Neural progenitor cell (in vitro differentiated cells): ENCODE measurements around the gene HS2ST1. TPM values are rescaled to one million over a fixed set of nuclear protein-coding genes. Genes with fewer than 3 reads are reported as not detected.

Experiments
- DNase-seq: peaks from one replicate; pipeline ENCODE4 v3.0.0-alpha.2; 2016; ENCODE audit warnings: low spot score
- H2AFZ ChIP-seq: fragments of 200-600 bp; sonication (generic); replicated peaks from 2 replicates; pipeline ENCODE4 v1.6.1; 2016; ENCODE audit warnings: antibody characterized with exemption
- H3F3A ChIP-seq: fragments of 200-600 bp; sonication (generic); 2 replicates; pipeline ENCODE4 v1.6.1; 2016; ENCODE audit warnings: antibody characterized with exemption, low read depth
- H3K27ac ChIP-seq: fragments of 200-600 bp; sonication (generic); 2 replicates; pipeline ENCODE4 v1.5.1; 2016; ENCODE audit warnings: mild to moderate bottlenecking
- H3K27me3 ChIP-seq: fragments of 200-600 bp; sonication (generic); 2 replicates; pipeline ENCODE4 v1.6.1; 2016; ENCODE audit warnings: mild to moderate bottlenecking, moderate library complexity
- H3K36me3 ChIP-seq: fragments of 200-600 bp; sonication (generic); 2 replicates; pipeline ENCODE4 v1.5.1; 2016
- H3K4me1 ChIP-seq: fragments of 200-600 bp; sonication (generic); 2 replicates; pipeline ENCODE4 v1.6.1; 2016; ENCODE audit warnings: mixed run types
- H3K4me2 ChIP-seq: fragments of 200-600 bp; sonication (generic); 2 replicates; pipeline ENCODE4 v1.6.1; 2016
- H3K4me3 ChIP-seq: fragments of 200-600 bp; sonication (generic); 2 replicates; pipeline ENCODE4 v1.5.1; 2016
- H3K79me2 ChIP-seq: fragments of 200-600 bp; sonication (generic); 2 replicates; pipeline ENCODE4 v1.6.1; 2016; ENCODE audit warnings: low read depth
- H3K9ac ChIP-seq: fragments of 200-600 bp; sonication (generic); 2 replicates; pipeline ENCODE4 v1.6.1; 2016
- H3K9me3 ChIP-seq: fragments of 200-600 bp; sonication (generic); 2 replicates; pipeline ENCODE4 v1.5.1; 2016; ENCODE audit warnings: low read depth
- H4K20me1 ChIP-seq: fragments of 200-600 bp; sonication (generic); 2 replicates; pipeline ENCODE4 v1.6.1; 2016; ENCODE audit warnings: low read depth
- H3K27ac Mint-ChIP-seq: 3 replicates; pipeline ENCODE4 v1.8.0; 2021; ENCODE audit warnings: mixed read lengths
- H3K27me3 Mint-ChIP-seq: 2 replicates; pipeline ENCODE4 v1.8.0; 2022; ENCODE audit warnings: low read depth, mild to moderate bottlenecking, inconsistent platforms, moderate library complexity, mixed read lengths; ENCODE audit not compliant: insufficient read depth
- H3K36me3 Mint-ChIP-seq: 3 replicates; pipeline ENCODE4 v1.8.0; 2021; ENCODE audit warnings: mixed read lengths
- H3K4me1 Mint-ChIP-seq: 3 replicates; pipeline ENCODE4 v1.8.0; 2021; ENCODE audit warnings: mixed read lengths
- H3K4me3 Mint-ChIP-seq: 3 replicates; pipeline ENCODE4 v1.8.0; 2021; ENCODE audit warnings: mild to moderate bottlenecking, moderate library complexity, mixed read lengths
- H3K9me3 Mint-ChIP-seq: 3 replicates; pipeline ENCODE4 v1.8.0; 2020; ENCODE audit warnings: mixed read lengths
- CTCF ChIP-seq: fragments of 200-600 bp; sonication (generic); IDR thresholded peaks from 2 replicates; pipeline ENCODE4 v1.5.1; 2017; ENCODE audit warnings: antibody characterized with exemption, mild to moderate bottlenecking
- EZH2 ChIP-seq: fragments of 200-600 bp; sonication (generic); IDR thresholded peaks from 2 replicates; pipeline ENCODE4 v1.6.1; 2017; ENCODE audit warnings: antibody characterized with exemption, mild to moderate bottlenecking, moderate library complexity
- EZH2phosphoT487 ChIP-seq: fragments of 200-600 bp; sonication (generic); IDR thresholded peaks from 2 replicates; pipeline ENCODE4 v1.6.1; 2017; ENCODE audit warnings: antibody characterized with exemption
- total RNA-seq: library from RNA; depleted of rRNA; stranded (reverse); fragments of >200 nt; gene quantifications from 2 replicates; pipeline ENCODE4 v1.2.3, GENCODE V29; 2015; ENCODE audit warnings: low replicate concordance

The HS2ST1 gene
- total RNA-seq, 1 donor from 2014 or later: 33.2 TPM

DNA sequence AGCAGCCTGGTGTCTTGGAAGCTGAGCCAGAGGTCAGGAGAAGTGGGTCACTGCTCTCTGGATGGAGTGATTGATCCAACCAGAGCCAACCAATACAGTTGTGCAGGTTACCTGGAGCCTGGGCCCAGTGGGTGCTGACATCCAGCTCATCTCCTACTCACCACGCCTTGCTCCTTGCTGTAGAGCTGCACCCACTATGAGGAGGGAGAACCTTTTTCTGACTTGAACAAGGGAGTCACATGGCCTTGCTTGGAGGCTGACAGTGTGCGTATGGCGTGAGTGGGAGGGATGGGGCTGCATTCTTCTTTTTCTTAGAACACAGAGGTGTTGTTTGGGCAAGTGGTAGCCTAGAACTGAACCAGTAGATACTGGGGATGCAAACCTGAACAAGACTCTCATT, 213.1 kb downstream of the HS2ST1 start:
- H3K27ac ChIP-seq: no peak overlapping the region
- Mint-ChIP-seq H3K36me3 (no peaks in the 10 kb centered on the region), H3K9me3 (no peaks in the 10 kb centered on the region), H3K4me1 (peaks cover 3% of the 10 kb centered on the region), H3K4me3 (no peak overlapping the region), H3K27me3 (peaks cover 7% of the 10 kb centered on the region), H3K27ac (no peak overlapping the region)
- H3K4me3 ChIP-seq: no peak overlapping the region
- H3K4me1 ChIP-seq: no peaks in the 10 kb centered on the region
- H2AFZ ChIP-seq: no peak overlapping the region
- no peak overlapping the region for H3K4me2 ChIP-seq
- H4K20me1 ChIP-seq: no peaks in the 10 kb centered on the region
- no peaks in the 10 kb centered on the region for H3K36me3 ChIP-seq
- H3K9ac ChIP-seq: no peak overlapping the region
- H3K27me3 ChIP-seq: peaks cover 7% of the 10 kb centered on the region
- no peaks in the 10 kb centered on the region for H3F3A ChIP-seq
- DNase-seq: no peak
- no peaks in the 10 kb centered on the region for H3K79me2 ChIP-seq
- no peaks in the 10 kb centered on the region for H3K9me3 ChIP-seq
- TF ChIP-seq EZH2phosphoT487: no peak
- TF ChIP-seq EZH2: no peak
- no peak for TF ChIP-seq CTCF

DNA sequence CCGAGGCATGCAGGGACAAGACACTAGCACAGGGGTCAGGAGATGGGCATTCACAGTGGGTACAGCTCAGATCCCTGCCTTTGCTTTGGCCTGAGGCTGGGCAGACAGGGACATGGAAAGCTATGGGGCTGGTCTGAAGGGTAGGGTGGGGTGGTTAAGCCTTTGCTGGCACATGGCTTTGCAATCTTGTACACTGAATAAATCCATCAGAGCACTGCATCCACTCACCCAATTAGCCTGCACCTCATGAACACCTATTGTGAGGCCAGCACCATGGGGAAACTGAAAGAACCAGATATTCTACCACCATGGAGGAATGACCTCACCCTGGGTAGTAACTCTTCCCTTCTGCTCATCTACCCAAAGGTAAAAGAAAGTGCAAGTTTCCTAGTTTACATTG, 214.6 kb downstream of the HS2ST1 start:
- Histone ChIP-seq H3K9ac (no peak overlapping the region), H3K4me2 (no peak overlapping the region), H3F3A (no peaks in the 10 kb centered on the region), H2AFZ (no peak overlapping the region), H3K79me2 (no peaks in the 10 kb centered on the region), H3K9me3 (no peaks in the 10 kb centered on the region), H3K27ac (no peak overlapping the region), H3K36me3 (no peaks in the 10 kb centered on the region), H3K4me1 (no peaks in the 10 kb centered on the region), H4K20me1 (no peaks in the 10 kb centered on the region), H3K4me3 (no peak overlapping the region), H3K27me3 (peaks cover 13% of the 10 kb centered on the region)
- peaks cover 4% of the 10 kb centered on the region for H3K4me1 Mint-ChIP-seq
- H3K36me3 Mint-ChIP-seq: no peaks in the 10 kb centered on the region
- no peak for DNase-seq
- no peaks in the 10 kb centered on the region for H3K9me3 Mint-ChIP-seq
- no peak overlapping the region for H3K4me3 Mint-ChIP-seq
- TF ChIP-seq EZH2: no peak
- no peak for TF ChIP-seq EZH2phosphoT487
- TF ChIP-seq CTCF: no peak
- no peak overlapping the region for H3K27ac Mint-ChIP-seq
- peaks cover 7% of the 10 kb centered on the region for H3K27me3 Mint-ChIP-seq

GRCh38 chr1:87129606-87130005, 215.2 kb downstream of the HS2ST1 start:
- no peak overlapping the region for H3K27ac ChIP-seq
- Mint-ChIP-seq H3K27ac (no peak overlapping the region), H3K36me3 (no peaks in the 10 kb centered on the region), H3K4me3 (no peak overlapping the region), H3K4me1 (peaks cover 7% of the 10 kb centered on the region), H3K27me3 (peaks cover 7% of the 10 kb centered on the region), H3K9me3 (no peaks in the 10 kb centered on the region)
- H3K4me2 ChIP-seq: no peak overlapping the region
- no peak for DNase-seq
- no peaks in the 10 kb centered on the region for H3K36me3 ChIP-seq
- H3K9me3 ChIP-seq: no peaks in the 10 kb centered on the region
- no peaks in the 10 kb centered on the region for H3K79me2 ChIP-seq
- H3K4me3 ChIP-seq: no peak overlapping the region
- no peaks in the 10 kb centered on the region for H4K20me1 ChIP-seq
- H3K4me1 ChIP-seq: no peaks in the 10 kb centered on the region
- peaks cover 13% of the 10 kb centered on the region for H3K27me3 ChIP-seq
- H3K9ac ChIP-seq: no peak overlapping the region
- no peak overlapping the region for H2AFZ ChIP-seq
- TF ChIP-seq CTCF: no peak
- no peak for TF ChIP-seq EZH2
- no peak for TF ChIP-seq EZH2phosphoT487
- H3F3A ChIP-seq: no peaks in the 10 kb centered on the region

DNA sequence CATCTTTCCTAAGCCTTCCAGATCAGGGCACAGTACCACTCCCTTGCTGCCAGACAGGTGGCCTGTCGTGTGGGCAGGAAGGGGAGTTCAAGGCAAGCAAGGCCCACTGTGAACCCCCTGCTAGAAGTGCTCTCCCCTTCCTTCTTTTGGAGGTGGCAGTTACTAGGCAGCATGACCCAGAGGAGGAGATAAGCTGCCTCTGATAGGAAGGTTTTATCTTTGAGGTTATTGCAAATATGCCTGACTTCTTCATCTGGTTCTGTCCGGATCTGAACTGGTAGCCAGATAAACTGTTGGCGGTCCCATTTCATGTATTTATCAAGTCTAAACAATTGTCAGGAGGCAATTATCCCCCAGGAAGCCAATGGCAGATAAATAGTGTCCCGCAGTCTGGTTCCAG, 216.0 kb downstream of the HS2ST1 start:
- Histone ChIP-seq H3K9me3 (no peaks in the 10 kb centered on the region), H3K79me2 (no peaks in the 10 kb centered on the region), H3K9ac (no peak overlapping the region), H3K4me3 (no peak overlapping the region), H3K27me3 (peaks cover 13% of the 10 kb centered on the region), H3K4me1 (no peaks in the 10 kb centered on the region), H3F3A (no peaks in the 10 kb centered on the region), H2AFZ (no peak overlapping the region), H4K20me1 (no peaks in the 10 kb centered on the region), H3K4me2 (no peak overlapping the region), H3K27ac (no peak overlapping the region), H3K36me3 (no peaks in the 10 kb centered on the region)
- TF ChIP-seq CTCF: no peak
- TF ChIP-seq EZH2phosphoT487: no peak
- TF ChIP-seq EZH2: no peak
- Mint-ChIP-seq H3K27me3 (peaks cover 9% of the 10 kb centered on the region), H3K9me3 (no peaks in the 10 kb centered on the region), H3K36me3 (no peaks in the 10 kb centered on the region), H3K4me1 (peaks cover 15% of the 10 kb centered on the region), H3K4me3 (no peak overlapping the region), H3K27ac (no peak overlapping the region)
- DNase-seq: no peak
